Stromal cell of bone marrow (primary cell): ENCODE results near the gene CDK4.

Source experiments
- DNase-seq: peaks from one replicate; pipeline ENCODE4 v3.0.0-alpha.2; 2012; ENCODE audit warnings: low read depth

CDK4 gene

DNA sequence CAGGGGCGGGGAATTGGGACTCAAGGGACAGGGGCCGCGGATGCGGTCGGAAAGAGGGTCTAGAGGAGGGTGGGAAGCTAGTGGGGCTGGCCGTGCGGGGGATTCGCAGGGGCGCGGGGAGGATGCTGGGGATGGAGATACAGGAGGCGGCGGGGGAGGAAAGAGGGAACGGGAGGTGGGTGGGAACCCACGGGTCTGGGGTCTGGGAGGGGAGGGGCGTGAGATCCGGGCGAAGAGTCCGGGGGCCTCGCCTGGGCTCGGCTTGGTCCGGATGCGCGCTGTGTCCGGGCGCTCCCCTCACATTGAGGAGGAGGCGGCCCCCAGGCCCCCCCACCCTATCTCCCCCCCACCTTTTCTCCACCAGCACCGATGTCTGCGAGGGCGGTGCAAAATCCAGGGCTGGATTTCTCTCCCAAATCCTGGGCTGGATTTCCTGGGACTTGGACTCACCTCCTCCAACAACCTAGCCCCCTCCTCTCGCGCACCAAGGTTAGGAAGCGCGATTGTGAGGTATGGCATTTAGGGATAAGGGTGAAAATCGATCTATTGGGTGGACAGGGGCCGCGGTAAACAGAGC lies 13.4 kb downstream of the CDK4 start, which contains the start of gene AGAP2:
AGAP2 (minus strand) TSS at position 82 of the 577 bp plus-strand sequence. CDS start 496 bp downstream, outside the sequence.
- DNase-seq, result no peak

DNA sequence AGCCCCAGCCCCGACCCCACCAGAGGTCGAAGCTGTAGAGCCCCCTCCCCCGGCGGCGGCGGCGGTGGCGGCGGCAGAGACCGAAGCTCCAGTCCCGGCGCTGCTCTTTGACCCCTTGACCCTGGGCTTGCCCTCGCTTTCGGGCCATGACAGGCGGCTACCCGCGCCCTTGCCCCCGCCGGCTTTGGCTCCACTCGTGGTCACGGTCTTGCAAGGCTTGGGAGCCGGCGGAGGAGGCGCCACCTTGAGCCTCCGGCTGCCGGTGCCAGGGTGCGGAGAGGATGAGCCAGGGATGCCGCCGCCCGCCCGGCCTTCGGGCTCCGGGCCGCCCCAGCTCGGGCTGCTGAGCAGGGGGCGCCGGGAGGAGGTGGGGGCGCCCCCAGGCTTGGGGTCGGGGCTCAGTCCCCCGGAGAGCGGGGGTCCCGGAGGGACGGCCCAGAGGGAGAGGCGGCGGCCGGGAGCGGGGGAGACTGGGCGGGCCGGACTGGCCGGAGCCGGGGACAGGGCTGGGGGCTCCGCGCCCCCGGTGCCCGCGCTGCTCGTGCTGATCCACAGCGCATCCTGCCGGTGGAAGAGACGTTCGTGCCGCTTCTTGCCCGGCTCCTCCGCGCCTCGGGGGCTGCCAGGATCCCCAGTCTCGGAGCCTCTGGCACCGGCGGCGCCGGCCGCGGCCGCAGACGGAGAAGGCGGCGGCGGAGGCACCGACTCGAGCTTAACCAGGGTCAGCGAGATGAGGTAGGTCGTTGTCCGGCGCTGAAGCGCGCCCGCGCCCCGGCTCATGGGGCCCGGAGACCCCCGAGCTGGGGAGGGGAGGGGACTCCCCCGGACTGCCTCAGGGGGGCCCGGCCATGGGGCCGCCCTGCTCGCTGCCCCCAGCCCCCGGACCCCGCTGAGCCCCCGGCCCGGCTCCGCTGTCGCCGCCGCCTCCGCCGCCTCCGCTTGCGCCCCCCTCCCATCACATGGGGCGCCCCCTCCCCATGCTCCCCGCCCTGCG lies 14.3 kb downstream of the CDK4 start:
- no peak for DNase-seq

DNA sequence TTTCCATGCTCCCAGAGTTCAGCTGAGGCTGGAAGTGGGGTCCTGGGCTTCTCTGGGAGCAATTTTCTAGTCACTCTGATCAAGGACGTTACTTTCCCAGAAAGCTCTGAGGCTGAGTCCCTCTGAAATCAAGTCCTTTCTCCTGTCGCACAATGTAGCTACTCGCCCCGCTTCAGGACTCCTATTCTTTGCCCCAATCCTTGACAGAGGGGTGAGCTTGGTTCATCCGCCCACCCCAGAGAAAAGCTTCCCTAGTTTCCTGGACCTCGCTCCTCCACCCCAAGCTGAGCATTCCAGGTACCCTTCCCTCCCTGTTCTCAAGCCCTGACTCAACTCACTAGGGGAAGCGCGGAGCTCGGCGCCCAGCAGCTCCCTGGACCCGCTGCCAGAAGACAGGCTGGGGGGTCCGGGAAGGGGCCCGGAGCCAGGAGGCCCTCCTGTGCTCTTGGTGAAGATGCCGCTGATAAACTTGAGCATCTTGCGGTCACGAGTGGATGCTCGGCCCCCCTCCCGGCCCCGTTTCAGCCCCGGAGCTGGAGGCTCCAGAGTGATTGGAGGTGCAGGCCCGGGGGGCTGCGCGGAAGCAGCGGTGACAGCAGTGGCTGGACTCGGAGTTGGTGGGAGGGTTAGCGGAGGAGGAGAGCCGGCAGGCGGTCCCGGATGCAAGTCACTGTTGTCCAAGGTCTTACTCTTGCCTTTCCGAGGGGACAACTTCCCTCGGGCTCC lies 15.2 kb downstream of the CDK4 start:
- DNase-seq, result no peak

DNA sequence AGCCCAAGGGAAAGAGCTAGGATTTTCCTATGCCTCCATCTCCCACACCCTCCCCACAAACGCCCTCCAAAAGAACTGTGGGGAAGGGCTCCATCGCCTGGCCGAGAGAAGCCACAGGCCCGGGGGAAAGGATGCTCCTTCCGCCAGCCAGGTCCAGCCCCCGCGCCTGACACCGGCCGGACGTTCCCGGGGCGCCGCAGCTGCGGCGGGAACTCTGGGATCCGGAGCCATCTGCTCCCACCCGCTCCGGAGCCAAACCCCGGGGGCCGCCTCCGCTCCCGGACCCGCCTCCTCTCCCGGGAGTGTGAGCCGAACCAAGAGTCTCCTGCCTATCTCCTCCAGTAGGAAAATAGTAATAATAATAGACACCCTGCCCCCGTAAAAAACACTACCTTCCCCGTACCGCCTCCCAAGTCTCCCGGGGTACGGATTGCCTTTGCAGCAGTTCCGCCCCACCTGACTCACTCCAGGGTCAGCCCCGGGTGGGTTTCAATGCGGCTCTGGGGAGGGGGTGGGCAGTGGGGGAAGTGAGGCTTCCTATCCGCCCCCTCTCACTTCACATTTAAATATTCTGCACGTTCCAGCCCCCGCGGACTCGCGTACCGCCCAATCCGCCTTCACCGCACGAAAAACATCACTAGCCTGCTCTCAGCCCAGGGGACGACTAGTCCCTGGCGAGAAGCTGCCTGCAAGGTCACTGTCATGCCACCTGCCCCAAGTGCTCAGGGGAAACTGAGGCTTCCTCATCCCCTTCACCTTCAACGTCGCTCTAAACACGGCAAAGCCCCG lies 16.0 kb downstream of the CDK4 start:
- DNase-seq, result no peak

DNA sequence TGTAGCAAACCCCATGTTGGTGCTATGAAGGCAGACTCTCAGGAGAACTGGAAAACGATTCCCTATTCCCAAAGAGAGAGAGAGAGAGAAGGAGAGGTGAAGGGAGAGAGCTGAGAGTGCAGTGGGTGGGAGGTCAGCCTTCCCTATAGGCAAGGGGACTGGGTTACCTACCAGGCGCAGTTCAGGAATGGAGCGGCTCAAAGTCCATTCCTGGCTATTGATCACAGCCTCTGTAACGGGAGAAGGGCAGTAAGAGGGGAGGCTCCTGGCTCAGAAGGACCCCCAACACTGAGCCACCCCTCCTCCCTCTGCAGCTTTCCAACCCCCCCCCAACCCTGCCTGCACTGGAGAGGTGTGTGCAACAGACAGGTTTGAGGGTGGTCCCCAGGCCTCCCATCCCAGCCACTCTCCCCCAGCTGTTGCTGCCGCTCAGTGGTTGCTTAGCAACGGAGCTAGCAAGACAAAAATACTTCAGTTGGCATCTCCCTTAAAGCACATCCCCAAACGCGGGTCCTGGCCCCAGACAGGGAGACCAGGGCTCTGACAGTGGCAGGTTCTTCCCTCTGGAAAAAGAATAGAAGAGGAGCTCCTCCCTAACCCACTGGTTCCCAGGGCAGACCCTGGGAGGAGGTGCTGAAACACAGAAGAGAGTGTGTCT lies 16.8 kb downstream of the CDK4 start:
- no peak for DNase-seq

DNA sequence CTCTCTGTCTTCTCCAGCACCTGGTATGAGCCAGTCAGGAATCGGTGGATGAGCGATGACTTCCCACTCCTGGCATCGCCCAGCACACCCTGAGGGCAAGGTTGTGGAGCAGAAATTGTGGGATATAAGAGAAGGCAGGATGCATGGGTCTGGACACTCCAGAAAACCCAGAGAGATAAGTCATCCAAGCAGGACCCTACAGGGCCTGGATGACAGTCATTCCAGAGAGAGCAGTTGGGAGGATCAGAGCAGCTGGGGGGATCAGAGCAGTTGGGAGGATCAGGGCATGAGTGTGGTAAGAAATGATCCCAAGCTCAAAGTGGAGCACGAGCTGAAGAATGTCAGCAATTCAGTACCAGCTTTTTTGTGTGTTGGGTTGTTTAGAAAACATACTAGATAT lies 17.5 kb downstream of the CDK4 start:
- no peak for DNase-seq

DNA sequence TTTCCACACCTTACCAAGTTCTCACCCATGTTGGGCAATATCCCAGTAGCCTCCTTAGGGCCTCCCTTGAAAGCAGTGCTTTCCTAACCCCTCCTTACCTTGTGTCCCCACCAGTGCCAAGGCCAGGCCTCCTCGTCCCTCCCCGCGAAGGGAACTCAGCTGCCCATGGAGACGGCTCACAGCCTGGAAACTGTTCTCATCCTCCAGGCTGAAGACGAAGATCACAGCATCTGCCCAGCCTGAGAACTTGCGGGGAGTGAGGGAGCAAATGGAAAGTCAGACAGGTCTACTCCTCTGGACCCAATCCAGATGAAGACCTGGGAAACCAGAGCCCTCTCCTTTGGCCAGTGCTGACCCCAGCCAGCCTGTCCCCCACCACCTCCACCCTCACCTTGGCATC lies 18.2 kb downstream of the CDK4 start:
- DNase-seq, result no peak

GRCh38 chr12:57732726-57733593 lies 19.1 kb downstream of the CDK4 start:
- no peak for DNase-seq

- DNase-seq, result no peak
These were observed 19.8 kb downstream of the CDK4 start for GRCh38 chr12:57732270-57732669.

DNA sequence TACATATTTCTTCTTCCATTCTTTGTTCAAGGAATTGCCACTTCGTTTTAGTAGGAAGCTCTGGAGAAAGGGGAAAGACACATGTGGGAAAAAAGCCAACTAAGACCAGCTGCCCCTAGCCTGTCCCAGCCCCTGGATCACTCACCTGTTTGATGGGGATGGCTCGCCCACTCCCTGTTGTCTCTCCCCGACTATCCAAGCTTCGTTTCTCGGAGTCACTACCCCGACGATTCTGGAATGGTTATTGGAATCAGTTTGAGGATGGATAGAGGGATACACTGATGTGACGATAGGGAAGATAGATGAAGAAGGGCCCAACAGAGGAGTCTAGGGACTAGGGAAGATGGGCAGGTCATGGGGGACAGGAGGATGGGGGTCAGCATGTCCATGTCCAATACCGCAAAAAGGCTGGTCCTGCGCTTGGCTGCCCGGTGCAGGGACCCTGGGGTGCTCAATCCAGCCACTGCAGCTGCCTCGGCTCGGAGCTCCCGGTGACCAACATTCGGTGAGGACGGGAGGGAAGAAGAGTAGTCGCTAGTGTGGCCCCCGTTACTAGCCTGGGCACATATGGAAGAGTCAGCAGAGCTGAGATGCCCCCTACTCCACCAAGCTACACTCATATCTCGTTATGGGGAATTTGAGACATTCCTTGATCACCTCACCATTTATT lies 20.6 kb downstream of the CDK4 start:
- no peak for DNase-seq

GRCh38 chr12:57730336-57731067 lies 21.6 kb downstream of the CDK4 start:
- no peak for DNase-seq

DNA sequence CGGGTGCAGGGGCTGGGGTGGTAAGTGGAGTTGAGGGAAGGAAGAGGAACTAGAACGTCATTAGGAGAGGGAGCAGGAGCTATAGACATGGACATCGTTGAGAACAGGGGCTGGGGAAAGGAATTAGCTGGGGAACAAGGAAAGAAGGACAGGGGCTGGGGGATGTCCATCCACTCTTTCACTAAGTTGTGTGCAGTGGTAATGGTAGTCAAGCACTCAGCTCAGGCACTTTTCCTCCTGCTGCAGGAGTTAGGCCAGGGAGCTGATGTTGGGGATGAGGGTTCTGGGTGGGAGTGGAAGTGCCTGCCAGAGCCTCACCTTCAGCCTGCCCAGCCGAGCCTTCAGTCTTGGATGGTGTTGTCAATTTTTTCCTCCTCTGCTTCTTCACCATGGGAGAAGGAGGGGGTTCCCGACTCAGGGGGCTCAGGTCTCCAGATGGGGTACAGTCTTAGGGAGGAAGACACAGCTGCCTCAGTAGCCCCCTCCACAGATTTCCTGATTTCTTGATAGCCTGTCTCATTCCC lies 22.7 kb downstream of the CDK4 start:
- no peak for DNase-seq

- DNase-seq, result no peak
These were observed 24.2 kb downstream of the CDK4 start for GRCh38 chr12:57727758-57728395.

DNA sequence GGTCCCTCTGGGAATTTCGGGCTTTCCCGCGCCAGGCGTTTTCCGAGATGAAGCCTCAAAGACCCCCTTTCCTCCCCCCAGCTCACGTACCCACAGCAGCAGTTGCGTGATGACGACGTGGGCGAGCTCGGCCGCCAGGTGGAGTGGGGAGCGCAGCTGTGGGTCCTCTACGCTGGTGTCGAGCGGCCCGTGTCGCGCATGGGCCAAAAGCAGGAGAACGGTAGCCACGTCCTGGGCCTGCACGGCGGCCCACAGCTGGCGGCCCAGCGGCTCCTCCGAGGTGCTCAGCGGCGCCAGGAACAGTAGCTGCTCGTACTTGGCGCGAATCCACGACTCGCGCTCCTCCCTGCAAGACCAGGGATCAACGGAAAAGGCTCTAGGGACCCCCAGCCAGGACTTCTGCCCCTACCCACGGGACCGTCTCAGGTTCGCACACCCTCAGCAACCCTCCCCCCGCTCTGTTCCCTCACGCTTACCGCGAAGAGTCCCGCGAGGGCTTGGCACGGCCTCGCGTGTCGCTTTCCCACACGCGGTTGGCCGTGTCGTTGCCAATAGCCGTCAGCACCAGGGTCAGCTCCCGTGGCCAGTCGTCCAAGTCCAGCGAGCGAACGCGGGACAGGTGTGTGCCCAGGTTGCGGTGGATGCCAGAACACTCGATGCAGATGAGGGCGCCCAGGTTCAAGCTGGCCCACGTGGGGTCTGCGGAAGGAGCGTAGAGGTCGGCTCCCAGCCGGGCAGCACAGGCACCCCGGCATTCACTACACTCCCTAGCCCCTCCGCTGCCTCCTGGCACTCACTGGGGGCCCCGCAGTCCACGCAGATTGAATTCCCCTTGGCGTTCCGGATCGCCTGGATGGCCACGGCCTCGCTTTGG lies 25.0 kb downstream of the CDK4 start:
- no peak for DNase-seq

DNA sequence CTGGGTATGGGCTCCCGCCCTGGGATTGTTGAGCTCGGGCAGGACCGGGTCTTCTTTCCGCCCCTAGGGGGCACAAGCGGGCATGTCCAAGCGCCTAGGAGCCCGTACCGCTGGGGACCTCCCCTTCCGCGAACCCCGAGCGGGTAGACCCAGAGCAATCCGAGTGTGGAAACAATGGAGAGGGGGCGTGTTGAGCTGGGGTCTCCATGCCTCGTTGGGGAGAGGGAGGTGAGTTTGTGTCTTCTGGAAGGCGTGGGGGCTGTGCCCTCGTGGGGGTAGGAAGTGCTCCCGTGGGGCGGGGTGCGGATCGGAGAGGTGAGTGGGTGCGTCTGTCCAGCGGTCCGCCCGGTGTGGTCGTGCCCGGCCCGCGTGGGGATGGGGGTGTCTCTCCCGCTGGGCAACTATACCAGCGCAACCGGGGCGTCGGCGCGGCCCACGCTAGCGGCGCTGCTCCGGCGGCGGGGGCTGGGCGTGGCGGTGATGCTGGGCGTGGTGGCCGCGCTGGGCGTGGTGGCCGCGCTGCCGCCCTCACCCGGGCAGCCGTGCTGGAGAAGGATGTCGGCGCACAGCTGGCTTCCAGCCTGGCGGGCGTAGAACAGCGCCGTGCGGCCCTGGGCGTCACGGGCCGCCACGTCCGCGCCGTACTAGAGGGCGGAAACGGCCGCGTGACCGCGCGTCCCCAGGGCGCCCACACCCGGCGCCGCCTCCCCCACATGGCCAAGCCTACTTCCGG lies 25.8 kb downstream of the CDK4 start:
- peak; percentile 61 for DNase-seq

DNA sequence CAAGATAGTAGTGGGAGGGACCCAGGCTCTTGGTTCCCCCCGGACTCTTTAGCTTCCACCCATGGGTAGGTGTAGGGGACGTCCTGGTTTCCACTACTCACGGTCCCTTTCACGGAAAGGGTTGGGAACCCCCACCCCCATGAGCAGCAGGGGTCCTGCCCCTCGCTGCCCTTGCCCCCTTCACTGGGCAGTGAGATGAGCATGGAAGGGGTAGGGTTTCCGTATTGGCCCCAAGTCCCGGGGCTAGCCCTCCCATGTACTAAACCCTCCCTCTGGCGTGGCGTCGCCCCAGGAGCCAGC lies 26.3 kb downstream of the CDK4 start:
- DNase-seq, result no peak
